ENCODE data around the gene LRIG2.

The LRIG2 gene

DNA sequence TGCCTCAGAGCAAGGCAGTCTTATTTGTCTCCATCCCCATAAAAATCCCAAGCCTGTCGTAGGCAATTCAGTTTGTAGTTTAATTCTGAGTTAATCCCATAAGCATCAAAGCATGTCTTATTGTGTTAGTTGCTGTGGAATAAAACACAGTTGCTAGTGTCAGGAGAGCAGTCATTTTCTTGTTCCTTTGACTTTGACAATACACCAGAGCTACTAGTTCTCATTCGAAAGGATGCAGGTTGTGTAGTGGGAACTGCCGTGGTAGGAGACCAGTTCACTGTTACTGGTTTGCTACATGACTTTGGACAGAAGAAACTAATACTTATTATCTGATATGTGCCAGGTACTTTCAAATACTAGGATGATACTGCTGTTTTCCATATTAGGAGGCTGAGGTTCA lies 23.5 kb downstream of the LRIG2 start:
- Histone ChIP-seq H3K9me2 (replicated peaks; ENCODE audit: low read depth, low read length) (no peaks in the 10 kb centered on the region), H3K4me1 (ENCODE audit: insufficient read depth, low read length, poor library complexity, severe bottlenecking) (no peaks in the 10 kb centered on the region), H3K4me3 (ENCODE audit: low read length, poor library complexity, severe bottlenecking) (no peak overlapping the region), H3K9ac (ENCODE audit: low read depth, low read length, poor library complexity, severe bottlenecking) (no peak overlapping the region), H3K9me3 (ENCODE audit: insufficient read depth, low read depth, low read length) (no peaks in the 10 kb centered on the region), H3K27me3 (ENCODE audit: insufficient read depth, low read length, poor library complexity, severe bottlenecking) (no peaks in the 10 kb centered on the region), H4K20me1 (ENCODE audit: insufficient read depth, low read length, poor library complexity, severe bottlenecking) (peaks cover 4% of the 10 kb centered on the region), H3K79me2 (ENCODE audit: insufficient read depth, low read length) (no peaks in the 10 kb centered on the region), H3F3A (ENCODE audit: low read depth) (no peaks in the 10 kb centered on the region), H3K4me2 (ENCODE audit: low read depth, low read length, poor library complexity, severe bottlenecking) (no peak overlapping the region), H2AFZ (ENCODE audit: low read length) (no peak overlapping the region), H3K36me3 (ENCODE audit: insufficient read depth, low read length) (peaks cover 73% of the 10 kb centered on the region; the same call in 1 of the 2 replicates)
- TF ChIP-seq, protein P1, sequence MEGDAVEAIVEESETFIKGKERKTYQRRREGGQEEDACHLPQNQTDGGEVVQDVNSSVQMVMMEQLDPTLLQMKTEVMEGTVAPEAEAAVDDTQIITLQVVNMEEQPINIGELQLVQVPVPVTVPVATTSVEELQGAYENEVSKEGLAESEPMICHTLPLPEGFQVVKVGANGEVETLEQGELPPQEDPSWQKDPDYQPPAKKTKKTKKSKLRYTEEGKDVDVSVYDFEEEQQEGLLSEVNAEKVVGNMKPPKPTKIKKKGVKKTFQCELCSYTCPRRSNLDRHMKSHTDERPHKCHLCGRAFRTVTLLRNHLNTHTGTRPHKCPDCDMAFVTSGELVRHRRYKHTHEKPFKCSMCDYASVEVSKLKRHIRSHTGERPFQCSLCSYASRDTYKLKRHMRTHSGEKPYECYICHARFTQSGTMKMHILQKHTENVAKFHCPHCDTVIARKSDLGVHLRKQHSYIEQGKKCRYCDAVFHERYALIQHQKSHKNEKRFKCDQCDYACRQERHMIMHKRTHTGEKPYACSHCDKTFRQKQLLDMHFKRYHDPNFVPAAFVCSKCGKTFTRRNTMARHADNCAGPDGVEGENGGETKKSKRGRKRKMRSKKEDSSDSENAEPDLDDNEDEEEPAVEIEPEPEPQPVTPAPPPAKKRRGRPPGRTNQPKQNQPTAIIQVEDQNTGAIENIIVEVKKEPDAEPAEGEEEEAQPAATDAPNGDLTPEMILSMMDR (conservative IDR thresholded peaks at IDR 0.05; ENCODE audit: low read length), result no peak
- TF ChIP-seq EZH2phosphoT487 (IDR thresholded peaks at IDR 0.05; ENCODE audit: borderline replicate concordance), result no peak

DNA sequence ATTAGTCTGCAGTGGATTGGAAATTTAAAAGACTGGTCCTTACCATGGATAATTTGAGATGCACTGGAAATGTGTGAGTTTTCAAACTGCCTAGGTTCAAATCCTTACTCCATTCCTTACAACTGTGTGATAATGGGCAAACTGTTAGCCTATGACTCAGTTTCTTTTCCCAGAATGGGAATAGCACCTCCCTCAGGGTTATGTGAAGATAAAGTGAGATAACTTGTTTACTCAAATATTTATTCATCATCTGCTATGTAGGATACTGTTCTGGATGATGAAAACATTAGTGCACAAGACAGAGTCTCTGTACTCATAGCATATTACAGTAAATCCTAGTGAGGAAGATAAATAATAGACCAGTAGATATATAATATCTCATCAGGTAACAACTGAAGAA lies 28.6 kb downstream of the LRIG2 start:
- H3K4me3 ChIP-seq (ENCODE audit: low read length, poor library complexity, severe bottlenecking), result no peak overlapping the region
- H2AFZ ChIP-seq (ENCODE audit: low read length), result no peak overlapping the region
- no peak overlapping the region for H3K9ac ChIP-seq (ENCODE audit: low read depth, low read length, poor library complexity, severe bottlenecking)
- H4K20me1 ChIP-seq (ENCODE audit: insufficient read depth, low read length, poor library complexity, severe bottlenecking), result peaks cover 3% of the 10 kb centered on the region
- peaks cover 79% of the 10 kb centered on the region; the same call in 1 of the 2 replicates for H3K36me3 ChIP-seq (ENCODE audit: insufficient read depth, low read length)
- no peaks in the 10 kb centered on the region for H3K9me3 ChIP-seq (ENCODE audit: insufficient read depth, low read depth, low read length)
- H3K4me2 ChIP-seq (ENCODE audit: low read depth, low read length, poor library complexity, severe bottlenecking), result no peak overlapping the region
- no peaks in the 10 kb centered on the region for H3K9me2 ChIP-seq (replicated peaks; ENCODE audit: low read depth, low read length)
- no peaks in the 10 kb centered on the region for H3F3A ChIP-seq (ENCODE audit: low read depth)
- H3K4me1 ChIP-seq (ENCODE audit: insufficient read depth, low read length, poor library complexity, severe bottlenecking), result no peaks in the 10 kb centered on the region
- no peak for TF ChIP-seq EZH2phosphoT487 (IDR thresholded peaks at IDR 0.05; ENCODE audit: borderline replicate concordance)
- TF ChIP-seq, protein P1 (conservative IDR thresholded peaks at IDR 0.05; ENCODE audit: low read length), result no peak
- H3K79me2 ChIP-seq (ENCODE audit: insufficient read depth, low read length), result no peaks in the 10 kb centered on the region
- H3K27me3 ChIP-seq (ENCODE audit: insufficient read depth, low read length, poor library complexity, severe bottlenecking), result no peaks in the 10 kb centered on the region

DNA sequence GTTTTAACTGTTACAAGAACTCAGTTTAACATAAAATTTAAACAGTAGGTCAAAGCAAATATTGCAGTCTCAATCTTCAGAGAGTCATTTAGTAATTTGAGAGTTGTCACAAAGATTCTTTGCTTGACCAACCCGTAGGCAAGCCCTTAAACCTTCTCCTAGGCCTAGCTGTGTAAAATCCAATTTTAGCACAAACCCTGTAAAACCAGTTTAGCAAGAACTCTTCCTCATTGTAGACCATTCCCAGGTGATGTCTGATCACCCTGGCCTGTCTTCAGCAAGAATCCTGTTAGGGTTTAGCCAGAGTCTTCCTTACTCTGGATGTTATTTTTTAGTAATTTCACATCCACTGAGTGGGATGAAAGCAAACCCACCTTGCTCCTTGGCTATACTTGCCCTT lies 30.1 kb downstream of the LRIG2 start:
- H3K9ac ChIP-seq (ENCODE audit: low read depth, low read length, poor library complexity, severe bottlenecking), result no peak overlapping the region
- TF ChIP-seq, protein P1 (conservative IDR thresholded peaks at IDR 0.05; ENCODE audit: low read length), result no peak
- no peak for TF ChIP-seq EZH2phosphoT487 (IDR thresholded peaks at IDR 0.05; ENCODE audit: borderline replicate concordance)
- H3K9me2 ChIP-seq (replicated peaks; ENCODE audit: low read depth, low read length), result no peaks in the 10 kb centered on the region
- no peaks in the 10 kb centered on the region for H3F3A ChIP-seq (ENCODE audit: low read depth)
- peaks cover 81% of the 10 kb centered on the region for H3K36me3 ChIP-seq (ENCODE audit: insufficient read depth, low read length)
- H3K79me2 ChIP-seq (ENCODE audit: insufficient read depth, low read length), result no peaks in the 10 kb centered on the region
- H4K20me1 ChIP-seq (ENCODE audit: insufficient read depth, low read length, poor library complexity, severe bottlenecking), result peaks cover 3% of the 10 kb centered on the region
- H3K9me3 ChIP-seq (ENCODE audit: insufficient read depth, low read depth, low read length), result no peaks in the 10 kb centered on the region
- no peaks in the 10 kb centered on the region for H3K4me1 ChIP-seq (ENCODE audit: insufficient read depth, low read length, poor library complexity, severe bottlenecking)
- no peaks in the 10 kb centered on the region for H3K27me3 ChIP-seq (ENCODE audit: insufficient read depth, low read length, poor library complexity, severe bottlenecking)
- no peak overlapping the region for H2AFZ ChIP-seq (ENCODE audit: low read length)
- H3K4me3 ChIP-seq (ENCODE audit: low read length, poor library complexity, severe bottlenecking), result no peak overlapping the region
- H3K4me2 ChIP-seq (ENCODE audit: low read depth, low read length, poor library complexity, severe bottlenecking), result no peak overlapping the region

Measured in Loucy (cell line).